AG04449 (cell line): ENCODE measurements around the gene NFU1.
"Not testable (repeated sequence)": the region's sequence is repeated elsewhere in the genome, so short reads cannot be mapped to it uniquely, and the experiment has no call there.

ENCODE experiments used
- CTCF ChIA-PET: fragments of 350-600 bp; formaldehyde crosslinking; extraction: SDS; loops from one replicate; lab custom pipeline; 2021; ENCODE audit warnings: antibody characterized with exemption; lab: Yijun Ruan, JAX
- POLR2A ChIA-PET: fragments of 400-600, 350-600 bp; formaldehyde crosslinking; extraction: SDS; loops from one replicate; lab custom pipeline; 2020; ENCODE audit warnings: antibody characterized with exemption, inconsistent platforms; lab: Yijun Ruan, JAX
- DNase-seq: peaks from one replicate; pipeline ENCODE4 v3.0.0-alpha.2; 2010; ENCODE audit warnings: low read depth, low spot score
- H3K4me3 ChIP-seq: 2 replicates; pipeline ENCODE4 v1.5.1; 2011; ENCODE audit warnings: low read depth, mild to moderate bottlenecking, control low read depth, low read length
- CTCF ChIP-seq: IDR thresholded peaks from one replicate; pipeline ENCODE4 v1.5.1; 2011; ENCODE audit warnings: mild to moderate bottlenecking, moderate library complexity, low read length, control low read depth, inconsistent platforms; ENCODE audit not compliant: insufficient read depth; ENCODE audit errors: missing control alignments

Gene NFU1

DNA sequence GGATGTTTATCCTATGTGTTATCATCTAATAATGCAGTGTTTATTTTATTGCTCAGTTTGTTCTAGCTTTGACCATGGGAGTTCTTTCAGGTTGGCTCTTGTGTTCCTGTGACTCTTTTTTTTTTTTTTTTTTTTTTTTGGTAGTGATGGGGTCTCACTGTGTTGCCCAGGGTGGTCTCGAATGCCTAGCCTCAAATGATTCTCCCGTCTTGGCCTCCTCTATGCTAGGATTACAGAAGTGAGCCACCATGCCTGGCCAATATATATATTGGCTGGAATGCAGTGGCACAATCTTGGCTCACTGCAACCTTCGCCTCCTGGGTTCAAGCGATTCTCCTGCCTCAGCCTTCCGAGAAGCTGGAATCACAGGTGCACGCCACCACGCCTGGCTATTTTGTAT is 18.9 kb upstream of the NFU1 start:
- ChIA-PET CTCF (interaction anchor here (1.8 kb wide), 1 partner anchor 19 kb away, joined by 8 read pairs; the partner anchor contains the start of gene NFU1), POLR2A (no interaction called here)
- H3K4me3 ChIP-seq, result no peak overlapping the region
- no peak for TF ChIP-seq CTCF
- no peak for DNase-seq

DNA sequence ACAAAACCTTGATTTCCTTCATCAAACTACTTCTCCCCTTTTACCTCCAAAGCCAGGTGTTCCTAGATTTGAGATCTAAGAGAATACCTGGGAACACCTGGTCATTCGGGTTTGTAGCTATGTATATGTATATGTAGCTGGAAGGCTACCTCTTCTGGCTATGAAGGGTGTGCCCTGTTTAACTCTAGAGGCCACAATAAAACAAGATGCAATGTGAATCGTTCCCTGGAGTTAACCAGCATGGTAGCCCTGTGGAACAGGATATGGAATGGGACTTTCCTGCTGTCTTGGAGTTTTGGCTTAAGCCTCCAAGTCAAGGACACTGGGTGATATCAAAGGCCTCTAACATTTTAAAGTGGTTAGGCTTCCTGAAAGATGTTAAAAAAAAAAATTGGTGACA is 17.7 kb upstream of the NFU1 start:
- no peak for DNase-seq
- ChIA-PET POLR2A (no interaction called here), CTCF (interaction anchor here (2.8 kb wide), 1 partner anchor 18 kb away, joined by 19 read pairs; the partner anchor contains the start of gene NFU1)
- no peak overlapping the region for H3K4me3 ChIP-seq
- no peak for TF ChIP-seq CTCF

- ChIA-PET CTCF (interaction anchor here (1.0 to 2.8 kb wide), 2 partner anchors 9 to 16 kb away, joined by 3 to 19 read pairs; partner anchors contain the start of gene NFU1), POLR2A (no interaction called here)
- H3K4me3 ChIP-seq, result no peak overlapping the region
- DNase-seq, result no peak
- no peak for TF ChIP-seq CTCF
Observed at GRCh38 chr2:69453475-69454129, 16.4 kb upstream of the NFU1 start.

DNA sequence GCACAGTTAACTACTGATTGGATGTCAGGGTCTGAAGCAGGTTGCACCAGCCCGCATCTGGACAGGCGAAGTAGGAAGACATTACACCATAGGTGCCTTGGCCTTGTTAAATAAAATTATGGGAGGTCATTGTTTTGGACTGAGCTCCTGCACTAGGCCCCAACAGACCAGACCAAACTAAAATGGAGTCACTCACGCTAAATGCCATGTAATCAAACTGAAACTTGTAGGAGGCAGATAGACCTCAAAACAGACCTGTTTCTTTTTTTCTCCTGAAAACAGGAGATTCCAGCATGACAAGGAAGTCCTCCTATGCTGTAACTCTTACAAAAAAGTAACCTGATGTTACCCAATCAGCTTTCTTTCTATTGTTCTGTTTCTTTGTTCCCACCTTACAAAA is 15.5 kb upstream of the NFU1 start:
- ChIA-PET CTCF (interaction anchor here (2.8 kb wide), 1 partner anchor 15 kb away, joined by 19 read pairs; the partner anchor contains the start of gene NFU1), POLR2A (no interaction called here)
- TF ChIP-seq CTCF, result no peak
- DNase-seq, result no peak
- H3K4me3 ChIP-seq, result no peak overlapping the region

GRCh38 chr2:69450735-69451416 is 13.6 kb upstream of the NFU1 start:
- no peak for TF ChIP-seq CTCF
- ChIA-PET CTCF (interaction anchor here (1.3 kb wide), 1 partner anchor 14 kb away, joined by 3 read pairs; no protein-coding TSS in a partner anchor), POLR2A (no interaction called here)
- no peak overlapping the region for H3K4me3 ChIP-seq
- DNase-seq, result no peak

DNA sequence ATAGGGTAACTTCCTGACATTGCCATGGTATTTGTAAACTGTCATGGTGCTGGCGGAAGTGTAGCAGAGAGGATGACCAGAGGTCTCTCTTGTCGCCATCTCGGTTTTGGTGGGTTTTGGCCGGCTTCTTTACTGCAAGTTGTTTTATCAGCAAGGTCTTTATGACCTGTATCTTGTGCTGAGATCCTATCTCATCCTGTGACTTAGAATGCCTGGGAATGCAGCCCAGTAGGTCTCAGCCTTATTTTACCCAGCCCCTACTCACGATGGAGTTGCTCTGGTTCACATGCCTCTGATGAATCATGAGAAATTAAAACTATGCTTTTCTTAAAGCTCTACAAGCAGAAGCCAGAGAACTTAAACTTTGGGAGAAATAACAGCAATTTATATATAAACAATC is 12.7 kb upstream of the NFU1 start:
- TF ChIP-seq CTCF, result no peak
- no peak overlapping the region for H3K4me3 ChIP-seq
- ChIA-PET CTCF (interaction anchor here (1.3 kb wide), 1 partner anchor 13 kb away, joined by 3 read pairs; no protein-coding TSS in a partner anchor), POLR2A (no interaction called here)
- DNase-seq, result no peak

- POLR2A ChIA-PET, result not testable (repeated sequence)
Observed at GRCh38 chr2:69443673-69444072, 6.4 kb upstream of the NFU1 start.

GRCh38 chr2:69439499-69439898 is 2.3 kb upstream of the NFU1 start:
- CTCF ChIA-PET, result interaction anchor here (1.1 to 1.6 kb wide), 2 partner anchors 9 to 285 kb away, joined by 3 to 5 read pairs; no protein-coding TSS in a partner anchor
- DNase-seq, POLR2A ChIA-PET, H3K4me3 ChIP-seq: not testable (repeated sequence)

More at GRCh38 chr2:69443673-69444072, 6.4 kb upstream of the NFU1 start:
- DNase-seq, H3K4me3 ChIP-seq, CTCF ChIA-PET: not testable (repeated sequence)
